ENCODE data around the gene TRAPPC1. TPM values are rescaled to one million over a fixed set of nuclear protein-coding genes. Genes with fewer than 3 reads are reported as not detected.

The TRAPPC1 gene
- total and polyA plus RNA-seq, 2 donors (not counting 3 experiments of a cell fraction or from before 2014, with no cell fraction given): 146 to 250 TPM

DNA sequence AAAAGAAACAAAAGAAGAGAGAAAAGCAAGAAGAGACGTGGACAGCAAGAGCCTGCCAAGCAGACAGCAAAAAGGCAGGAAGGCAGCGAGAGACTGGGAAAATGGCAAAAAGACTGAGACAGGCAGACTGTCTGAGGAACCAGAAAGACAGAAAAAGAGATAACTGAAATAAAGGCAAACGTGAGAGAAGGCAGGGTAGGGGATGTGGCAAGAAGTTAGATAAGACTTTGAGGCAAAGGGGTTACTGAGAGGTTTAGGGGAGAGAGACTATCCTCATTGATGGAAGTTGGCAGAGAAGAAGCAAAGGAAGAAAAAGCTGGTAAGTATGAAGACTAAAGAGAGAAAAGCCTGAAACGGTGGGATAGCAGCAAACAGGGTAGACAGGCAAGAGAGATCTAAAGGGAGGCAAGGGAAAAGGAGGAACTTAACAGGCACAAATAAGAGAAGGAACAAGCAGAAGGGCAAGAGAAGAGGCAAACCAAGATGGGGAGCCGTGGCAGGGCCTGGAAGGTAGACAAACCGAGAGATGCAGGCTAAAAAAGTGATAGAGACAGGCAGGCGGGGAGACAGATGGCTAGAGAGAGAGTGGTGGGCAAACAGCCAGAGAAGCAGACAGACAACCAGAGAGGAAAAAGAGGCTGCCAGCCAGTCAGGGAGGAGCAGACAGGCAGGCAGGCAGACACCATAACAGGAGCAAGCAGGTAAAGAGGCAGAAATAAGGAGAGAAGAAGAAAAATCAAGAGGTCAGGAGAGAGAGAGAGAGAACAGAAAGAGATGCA is 50.3 kb downstream of the TRAPPC1 start:
- Histone ChIP-seq H2AFZ (ENCODE audit: low read depth, low read length) (no peak overlapping the region), H3K4me2 (ENCODE audit: insufficient read depth, low read length) (no peak overlapping the region), H3K27me3 (ENCODE audit: control insufficient read depth in 2 of 2, insufficient read depth in 2 of 2, low read length in 2 of 2) (no peaks in the 10 kb centered on the region), H3K9me3 (replicated peaks; ENCODE audit: control insufficient read depth, insufficient read depth, low read length) (no peaks in the 10 kb centered on the region), H3K27ac (ENCODE audit: insufficient read depth, low read depth, low read length) (no peak overlapping the region), H3K36me3 (ENCODE audit: control insufficient read depth in 2 of 2, extremely low read depth in 1 of 2, insufficient read depth in 2 of 2, low read length in 2 of 2) (peaks cover 8 to 14% of the 10 kb centered on the region in 2 experiments), H3K4me1 (ENCODE audit: control insufficient read depth, extremely low read depth, insufficient read depth, low read length) (peaks cover 17% of the 10 kb centered on the region), H3K79me2 (ENCODE audit: control insufficient read depth, insufficient read depth, low read length) (peaks cover 9% of the 10 kb centered on the region), H3K4me3 (replicated peaks in 1 of 3; ENCODE audit: insufficient read depth in 1 of 3, low read depth in 1 of 3, low read length in 3 of 3) (no peak overlapping the region), H4K20me1 (replicated peaks; ENCODE audit: control insufficient read depth, extremely low read depth, insufficient read depth, low read length) (no peaks in the 10 kb centered on the region), H3K9ac (replicated peaks; ENCODE audit: extremely low read depth, insufficient read depth, low read length) (no peak overlapping the region), H3K9me1 (replicated peaks; ENCODE audit: control insufficient read depth, extremely low read depth, insufficient read depth, low read length) (no peaks in the 10 kb centered on the region)
- TF ChIP-seq JUN (IDR thresholded peaks at IDR 0.05; ENCODE audit: borderline replicate concordance, insufficient read depth, insufficient read length, low read depth): no peak
- TF ChIP-seq MYC (IDR thresholded peaks at IDR 0.05; ENCODE audit: low read depth, low read length): no peak
- TF ChIP-seq, protein P1, sequence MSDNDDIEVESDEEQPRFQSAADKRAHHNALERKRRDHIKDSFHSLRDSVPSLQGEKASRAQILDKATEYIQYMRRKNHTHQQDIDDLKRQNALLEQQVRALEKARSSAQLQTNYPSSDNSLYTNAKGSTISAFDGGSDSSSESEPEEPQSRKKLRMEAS (IDR thresholded peaks at IDR 0.05; ENCODE audit: insufficient read depth, insufficient read length): no peak
- TF ChIP-seq EZH2 (IDR thresholded peaks at IDR 0.05; ENCODE audit: borderline replicate concordance, low read depth, low read length, severe bottlenecking): no peak
- no peak for TF ChIP-seq POLR2AphosphoS5 (IDR thresholded peaks at IDR 0.05; ENCODE audit: insufficient read depth, low read depth, low read length)
- no peak for TF ChIP-seq POLR2A (IDR thresholded peaks at IDR 0.05; ENCODE audit: low read depth, low read length)
- no peak for TF ChIP-seq CTCF (IDR thresholded peaks at IDR 0.05; ENCODE audit: extremely low read depth in 1 of 2, insufficient read depth in 1 of 2, low read depth in 1 of 2, low read length in 2 of 2)
- TF ChIP-seq FOS (IDR thresholded peaks at IDR 0.05; ENCODE audit: borderline replicate concordance, insufficient read depth, low read length): no peak
- no peak for TF ChIP-seq GATA2 (IDR thresholded peaks at IDR 0.05; ENCODE audit: insufficient read depth, insufficient read length, low read depth, low read length)
- ChIA-PET POLR2A (no interaction called here), CTCF (no interaction called here)
- dilution Hi-C loops (cut with MboI; ENCODE audit: extremely low pct_ligation_motif_present, low sequenced_read_pairs) (no loop called here), intact Hi-C loops (cut with micrococcal nuclease) (no loop called here)
- FAIRE-seq (no peak), DNase-seq (ENCODE audit: low read depth, low spot score) (no peak)
- no TSS peak for BruUV-seq (replicated peaks)

Small RNA genes within 50 kb of the gene (small RNA-seq; reads per million reads assigned to genes)
- gene SCARNA21 (ENCODE audit: insufficient read depth, insufficient read length, low read depth, low replicate concordance): 0.88 reads per million

Other genes with a start within 250 kb of the TRAPPC1 start
- gene TP53, start 244.5 kb downstream of the TRAPPC1 start, total RNA-seq: 128 and 138 TPM in 2 replicates
- gene TP53, start 244.5 kb downstream of the TRAPPC1 start, polyA plus RNA-seq: 82.1 and 85.5 TPM in 2 replicates
- gene WRAP53, start 243.5 kb downstream of the TRAPPC1 start, total RNA-seq: 23.7 and 28.0 TPM in 2 replicates
- gene WRAP53, start 243.5 kb downstream of the TRAPPC1 start, polyA plus RNA-seq: 17.9 and 21.8 TPM in 2 replicates
- gene EFNB3, start 226.7 kb downstream of the TRAPPC1 start, total RNA-seq: 1.1 and 1.4 TPM in 2 replicates
- 2.9 and 3.1 TPM in 2 replicates for gene EFNB3, start 226.7 kb downstream of the TRAPPC1 start, polyA plus RNA-seq
- gene DNAH2, start 214.2 kb downstream of the TRAPPC1 start, total RNA-seq: 0.11 TPM in 1 of 2 replicates, not detected in the other
- 0.06 and 0.10 TPM in 2 replicates for gene DNAH2, start 214.2 kb downstream of the TRAPPC1 start, polyA plus RNA-seq
- 17.8 and 19.2 TPM in 2 replicates for gene KDM6B, start 97.7 kb downstream of the TRAPPC1 start, total RNA-seq
- 1.8 and 2.0 TPM in 2 replicates for gene KDM6B, start 97.7 kb downstream of the TRAPPC1 start, polyA plus RNA-seq
- gene TMEM88, start 76.9 kb downstream of the TRAPPC1 start, total RNA-seq: 39.2 and 53.4 TPM in 2 replicates
- gene TMEM88, start 76.9 kb downstream of the TRAPPC1 start, polyA plus RNA-seq: 165 and 185 TPM in 2 replicates
- 119 TPM in 2 replicates for gene NAA38, start 74.4 kb downstream of the TRAPPC1 start, total RNA-seq
- gene NAA38, start 74.4 kb downstream of the TRAPPC1 start, polyA plus RNA-seq: 267 and 363 TPM in 2 replicates
- gene CYB5D1, start 73.9 kb downstream of the TRAPPC1 start, total RNA-seq: 16.8 and 18.1 TPM in 2 replicates
- gene CYB5D1, start 73.9 kb downstream of the TRAPPC1 start, polyA plus RNA-seq: 7.7 and 9.4 TPM in 2 replicates
- 185 and 189 TPM in 2 replicates for gene CHD3, start 43.2 kb downstream of the TRAPPC1 start, total RNA-seq
- gene CHD3, start 43.2 kb downstream of the TRAPPC1 start, polyA plus RNA-seq: 102 and 108 TPM in 2 replicates
- gene RNF227, start 15.7 kb downstream of the TRAPPC1 start, total RNA-seq: 0.58 TPM in 2 replicates
- gene RNF227, start 15.7 kb downstream of the TRAPPC1 start, polyA plus RNA-seq: 0.76 TPM in 2 replicates
- gene KCNAB3, start 2.1 kb downstream of the TRAPPC1 start, total RNA-seq: 2.4 and 4.2 TPM in 2 replicates
- gene KCNAB3, start 2.1 kb downstream of the TRAPPC1 start, polyA plus RNA-seq: 1.3 and 2.1 TPM in 2 replicates
- 45.0 and 47.2 TPM in 2 replicates for gene CNTROB, start 260 bp upstream of the TRAPPC1 start, total RNA-seq
- gene CNTROB, start 260 bp upstream of the TRAPPC1 start, polyA plus RNA-seq: 24.9 and 27.8 TPM in 2 replicates
- not detected in 2 replicates for gene GUCY2D, start 70.7 kb upstream of the TRAPPC1 start, total RNA-seq
- not detected in 2 replicates for gene GUCY2D, start 70.7 kb upstream of the TRAPPC1 start, polyA plus RNA-seq
- not detected in 2 replicates for gene ALOX15B, start 107.1 kb upstream of the TRAPPC1 start, total RNA-seq
- gene ALOX15B, start 107.1 kb upstream of the TRAPPC1 start, polyA plus RNA-seq: not detected in 2 replicates
- not detected in 2 replicates for gene ALOX12B, start 155.8 kb upstream of the TRAPPC1 start, total RNA-seq
- gene ALOX12B, start 155.8 kb upstream of the TRAPPC1 start, polyA plus RNA-seq: not detected in 2 replicates
- not detected in 2 replicates for gene ALOXE3, start 186.6 kb upstream of the TRAPPC1 start, total RNA-seq
- gene ALOXE3, start 186.6 kb upstream of the TRAPPC1 start, polyA plus RNA-seq: 0.01 TPM in 1 of 2 replicates, not detected in the other
- gene HES7, start 192.2 kb upstream of the TRAPPC1 start, total RNA-seq: 0.51 TPM in 1 of 2 replicates, not detected in the other
- gene HES7, start 192.2 kb upstream of the TRAPPC1 start, polyA plus RNA-seq: 0.19 and 0.33 TPM in 2 replicates
- 32.1 and 36.5 TPM in 2 replicates for gene PER1, start 220.5 kb upstream of the TRAPPC1 start, total RNA-seq
- gene PER1, start 220.5 kb upstream of the TRAPPC1 start, polyA plus RNA-seq: 12.1 and 13.6 TPM in 2 replicates
- gene VAMP2, start 231.0 kb upstream of the TRAPPC1 start, total RNA-seq: 31.7 and 35.9 TPM in 2 replicates
- 28.7 and 38.0 TPM in 2 replicates for gene VAMP2, start 231.0 kb upstream of the TRAPPC1 start, polyA plus RNA-seq
- 20.0 and 20.4 TPM in 2 replicates for gene TMEM107, start 244.4 kb upstream of the TRAPPC1 start, total RNA-seq
- 31.6 and 36.9 TPM in 2 replicates for gene TMEM107, start 244.4 kb upstream of the TRAPPC1 start, polyA plus RNA-seq

All from endothelial cell of umbilical vein (primary cell).